CD4-positive, CD25-positive, alpha-beta regulatory T cell (primary cell): Measurements from ENCODE around the gene TMPRSS3. TPM values are rescaled to one million over a fixed set of nuclear protein-coding genes. Genes with fewer than 3 reads are reported as not detected.

Experiments
- ATAC-seq, 2 donors: fragments of 150-1000 bp; cut with Tn5 transposase; one replicate each; pipeline ENCODE4 v1.10.0; 2021; ENCODE audit warnings: low read depth in 2 of 2, moderate number of reproducible peaks in 2 of 2, moderate library complexity in 1 of 2
- DNase-seq, 3 donors: peaks; one replicate each; pipeline versions ENCODE4 v3.0.0 to v3.0.0-alpha.2; 2012 to 2022; ENCODE audit warnings: mixed read lengths in 1 of 3
- H3K27ac ChIP-seq: one replicate; pipeline ENCODE4 v1.7.0; 2013; ENCODE audit warnings: mild to moderate bottlenecking, low read length; ENCODE audit not compliant: insufficient read depth, poor library complexity, severe bottlenecking
- H3K27me3 ChIP-seq: one replicate; pipeline ENCODE4 v1.7.0; 2013; ENCODE audit warnings: low read length; ENCODE audit not compliant: control insufficient read depth, insufficient read depth
- H3K36me3 ChIP-seq: one replicate; pipeline ENCODE4 v1.7.0; 2013; ENCODE audit warnings: mild to moderate bottlenecking, low read length, moderate library complexity; ENCODE audit not compliant: control insufficient read depth, insufficient read depth
- H3K4me1 ChIP-seq: 2 replicates; pipeline ENCODE4 v1.7.0; 2013; ENCODE audit warnings: mild to moderate bottlenecking, low read length; ENCODE audit not compliant: insufficient read depth, control insufficient read depth, poor library complexity, severe bottlenecking
- H3K4me3 ChIP-seq: one replicate; pipeline ENCODE4 v1.7.0; 2013; ENCODE audit warnings: low read depth, mild to moderate bottlenecking, low read length, moderate library complexity
- H3K9me3 ChIP-seq, 2 experiments: 1 replicate in 1 of 2; 2 replicates in 1 of 2; pipeline ENCODE4 v1.7.0; 2013; ENCODE audit warnings: low read length in 2 of 2, mild to moderate bottlenecking in 1 of 2, moderate library complexity in 1 of 2; ENCODE audit not compliant: control insufficient read depth in 2 of 2
- H3K27ac Mint-ChIP-seq, 3 donors: one replicate each; pipeline ENCODE4 v1.8.0; 2020 to 2022; ENCODE audit warnings: mild to moderate bottlenecking in 3 of 3, mixed read lengths in 3 of 3, moderate library complexity in 2 of 3
- H3K27me3 Mint-ChIP-seq: one replicate; pipeline ENCODE4 v1.8.0; 2022; ENCODE audit warnings: mild to moderate bottlenecking, mixed read lengths
- H3K36me3 Mint-ChIP-seq: one replicate; pipeline ENCODE4 v1.8.0; 2020; ENCODE audit warnings: mixed read lengths
- H3K4me1 Mint-ChIP-seq, 4 donors: one replicate each; pipeline ENCODE4 v1.8.0; 2020 to 2022; ENCODE audit warnings: mixed read lengths in 4 of 4, mild to moderate bottlenecking in 1 of 4
- H3K4me3 Mint-ChIP-seq, 4 donors: one replicate each; pipeline ENCODE4 v1.8.0; 2020 to 2022; ENCODE audit warnings: mild to moderate bottlenecking in 4 of 4, mixed read lengths in 4 of 4, moderate library complexity in 3 of 4
- H3K9me3 Mint-ChIP-seq, 7 donors: one replicate each; pipeline ENCODE4 v1.8.0; 2020 to 2022; ENCODE audit warnings: mixed read lengths in 7 of 7, mild to moderate bottlenecking in 3 of 7, moderate library complexity in 2 of 7
- polyA plus RNA-seq, 4 donors: library from polyadenylated mRNA; unstranded; fragments of 300-500 nt; fragmentation: Illumina TruSeq; gene quantifications; one replicate each; pipeline ENCODE4 v1.2.3, GENCODE V29; 2021
- total RNA-seq: library from RNA; stranded (reverse); gene quantifications from one replicate; pipeline ENCODE4 v1.2.3, GENCODE V29; 2022

TMPRSS3 gene
- total and polyA plus RNA-seq, 5 donors from 2014 or later, result 1.1 to 4.0 (median 2.3) TPM

DNA sequence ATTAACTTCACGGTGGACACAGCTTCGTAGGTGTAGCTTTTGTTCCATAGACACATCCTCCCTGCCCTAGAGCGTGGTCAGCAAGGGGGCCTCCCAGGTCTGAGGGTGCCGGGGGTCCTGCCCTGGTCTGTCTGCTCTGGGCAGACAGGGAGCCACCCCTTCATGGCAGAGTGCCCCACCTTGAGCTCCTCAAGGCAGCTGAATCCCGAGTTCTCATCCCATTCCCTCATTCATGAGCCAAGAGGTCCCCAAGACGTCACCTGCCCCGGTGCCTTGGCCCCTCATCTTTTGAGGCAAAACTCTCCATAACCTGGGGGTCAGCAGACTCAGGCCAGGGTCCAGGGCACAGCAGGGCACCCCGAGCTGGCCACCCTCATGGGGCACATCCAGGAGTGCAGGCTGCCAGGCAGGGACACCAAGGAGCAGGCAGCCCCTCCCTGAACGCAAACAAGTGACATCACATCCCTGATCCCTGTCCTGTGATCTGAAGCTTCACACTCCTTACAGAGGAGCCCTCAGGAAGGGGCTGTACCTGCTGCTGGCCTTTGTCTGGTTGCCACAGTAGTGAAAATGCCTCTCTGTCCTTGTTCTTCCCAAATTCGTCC lies 31.1 kb upstream of the TMPRSS3 start:
- Mint-ChIP-seq H3K27me3 (no peaks in the 10 kb centered on the region), H3K27ac (peak overlapping the region in 2 of 3 donors; percentile 79 to 85), H3K9me3 (no peaks in the 10 kb centered on the region), H3K4me3 (peak overlapping the region in 1 of 4 donors; percentile 11), H3K4me1 (peaks cover 20 to 60% (median 46%) of the 10 kb centered on the region in 4 donors), H3K36me3 (peaks cover 64% of the 10 kb centered on the region)
- H3K27ac ChIP-seq, result no peak overlapping the region
- DNase-seq (no peak), ATAC-seq (no peak)
- peaks cover 0 to under 1% of the 10 kb centered on the region in 2 experiments for H3K9me3 ChIP-seq
- peaks cover 63% of the 10 kb centered on the region for H3K36me3 ChIP-seq
- no peaks in the 10 kb centered on the region for H3K27me3 ChIP-seq
- H3K4me1 ChIP-seq, result peaks cover 52% of the 10 kb centered on the region
- no peak overlapping the region for H3K4me3 ChIP-seq

DNA sequence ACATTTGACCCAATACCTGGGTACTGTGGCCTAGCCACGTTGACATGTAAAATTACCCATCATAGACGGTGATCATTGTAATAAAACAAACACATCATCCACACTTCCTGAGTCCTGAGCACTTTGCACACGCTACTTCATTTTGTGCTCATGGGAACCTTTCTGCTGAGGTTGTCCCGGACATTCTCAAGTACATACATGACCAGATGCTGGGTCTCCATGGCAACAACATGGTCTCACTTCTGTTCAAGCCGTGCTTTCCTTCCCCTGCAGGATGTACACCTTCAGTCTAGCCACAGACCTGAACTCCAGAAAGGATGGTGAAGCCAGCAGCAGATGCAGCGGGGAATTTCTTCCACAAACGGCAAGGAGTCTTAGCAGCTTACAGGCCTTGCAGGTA lies 30.6 kb upstream of the TMPRSS3 start:
- Histone ChIP-seq H3K36me3 (peaks cover 63% of the 10 kb centered on the region), H3K27me3 (no peaks in the 10 kb centered on the region), H3K9me3 (no peaks in the 10 kb centered on the region), H3K4me3 (no peak overlapping the region), H3K27ac (no peak overlapping the region), H3K4me1 (peaks cover 52% of the 10 kb centered on the region)
- Mint-ChIP-seq H3K27ac (peak overlapping the region in 2 of 3 donors; percentile 38 to 85), H3K4me1 (peaks cover 20 to 65% (median 51%) of the 10 kb centered on the region in 4 donors), H3K27me3 (no peaks in the 10 kb centered on the region), H3K36me3 (peaks cover 65% of the 10 kb centered on the region), H3K4me3 (peak overlapping the region in 2 of 4 donors; percentile 9 to 15), H3K9me3 (no peaks in the 10 kb centered on the region)
- no peak for DNase-seq
- no peak for ATAC-seq

DNA sequence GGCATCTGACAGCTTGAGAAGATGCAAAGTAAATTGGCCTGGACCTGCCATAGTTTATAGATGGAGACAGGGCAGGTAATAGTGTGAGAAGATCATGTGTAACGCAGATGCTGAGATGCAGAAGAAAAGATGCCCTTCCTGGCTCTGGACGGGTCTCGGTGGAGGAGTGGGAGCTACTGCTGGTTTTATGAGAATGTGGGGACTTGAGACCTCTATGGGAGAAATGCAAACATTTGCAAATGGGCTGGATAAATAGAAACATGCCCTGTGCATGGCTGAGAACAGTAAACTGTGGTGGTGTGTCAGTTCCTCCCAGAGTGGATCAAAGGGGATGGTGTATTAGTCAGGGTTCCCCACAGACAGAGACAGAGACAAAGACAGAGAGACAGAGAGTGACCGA lies 29.7 kb upstream of the TMPRSS3 start:
- Histone ChIP-seq H3K4me1 (peaks cover 60% of the 10 kb centered on the region), H3K36me3 (peaks cover 64% of the 10 kb centered on the region), H3K4me3 (peak overlapping the region; percentile 70), H3K27ac (peak overlapping the region; percentile 86), H3K9me3 (no peaks in the 10 kb centered on the region), H3K27me3 (no peaks in the 10 kb centered on the region)
- H3K27ac Mint-ChIP-seq, result peak overlapping the region; percentile 81 to 89 (median 85)
- DNase-seq (no peak), ATAC-seq (peak in 1 of 2 donors; percentile 2)
- peak overlapping the region; percentile 61 to 86 (median 74) for H3K4me3 Mint-ChIP-seq
- H3K27me3 Mint-ChIP-seq, result no peaks in the 10 kb centered on the region
- peaks cover 20 to 74% (median 59%) of the 10 kb centered on the region in 4 donors for H3K4me1 Mint-ChIP-seq
- H3K9me3 Mint-ChIP-seq, result no peaks in the 10 kb centered on the region
- H3K36me3 Mint-ChIP-seq, result peaks cover 66% of the 10 kb centered on the region

DNA sequence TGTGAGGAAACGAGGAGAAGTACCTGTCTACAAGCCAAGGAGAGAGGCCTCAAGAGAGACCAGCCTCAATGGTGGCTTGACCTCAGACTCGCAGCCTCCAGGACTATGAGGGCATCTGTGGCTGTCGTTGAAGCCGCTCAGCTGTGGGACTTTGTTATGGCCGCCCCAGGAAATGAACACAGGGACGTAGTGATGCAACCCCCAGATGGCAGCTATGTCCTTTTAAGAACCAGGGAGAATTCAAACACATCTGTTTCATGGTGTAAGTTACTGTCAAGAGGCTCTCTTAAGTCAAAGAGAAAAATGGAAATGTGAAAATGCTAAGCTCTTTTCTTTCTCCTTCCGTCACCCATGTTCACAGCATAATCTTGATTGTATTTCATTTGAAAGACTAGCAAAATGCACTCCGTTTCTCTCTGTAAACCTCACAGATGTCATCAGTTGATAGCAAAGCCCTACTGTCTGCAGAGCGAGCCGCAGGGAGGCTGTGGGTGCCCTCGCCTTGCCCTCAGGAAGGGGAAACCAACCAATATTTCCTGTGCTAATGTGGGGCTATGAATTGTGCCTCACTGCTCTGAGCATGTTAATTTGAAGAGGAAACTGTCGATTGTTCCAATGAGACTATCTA lies 29.2 kb upstream of the TMPRSS3 start:
- H3K27me3 ChIP-seq, result no peaks in the 10 kb centered on the region
- ATAC-seq (peak; percentile 96), DNase-seq (peak; percentile 65 to 92 (median 87))
- peak overlapping the region; percentile 81 to 89 (median 85) for H3K27ac Mint-ChIP-seq
- peak overlapping the region; percentile 61 to 86 (median 74) for H3K4me3 Mint-ChIP-seq
- H3K36me3 ChIP-seq, result peaks cover 64% of the 10 kb centered on the region
- peaks cover 24 to 78% (median 62%) of the 10 kb centered on the region in 4 donors for H3K4me1 Mint-ChIP-seq
- no peaks in the 10 kb centered on the region for H3K9me3 ChIP-seq
- H3K4me3 ChIP-seq, result peak overlapping the region; percentile 70
- peak overlapping the region; percentile 86 for H3K27ac ChIP-seq
- peaks cover 69% of the 10 kb centered on the region for H3K36me3 Mint-ChIP-seq
- H3K4me1 ChIP-seq, result peaks cover 66% of the 10 kb centered on the region
- H3K9me3 Mint-ChIP-seq, result no peaks in the 10 kb centered on the region
- no peaks in the 10 kb centered on the region for H3K27me3 Mint-ChIP-seq

DNA sequence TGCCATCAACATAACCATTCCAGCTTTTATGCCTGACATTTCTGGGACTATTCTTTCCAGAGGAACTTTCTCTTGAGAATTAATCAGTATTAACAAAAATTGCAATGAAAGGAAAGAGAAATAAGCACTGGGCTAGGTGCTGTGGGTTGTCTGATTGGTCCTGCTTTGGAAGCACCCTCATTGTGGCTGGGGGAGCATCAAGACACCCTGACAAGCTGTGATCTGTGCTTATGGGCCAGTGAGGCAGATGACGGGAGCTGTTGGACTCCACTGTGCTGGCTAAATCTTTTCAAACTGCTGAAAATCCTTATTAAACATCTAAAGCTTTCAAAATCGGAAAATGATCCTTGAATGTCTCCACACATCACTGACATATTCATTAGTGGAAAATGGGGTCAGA lies 27.8 kb upstream of the TMPRSS3 start:
- peaks cover 67% of the 10 kb centered on the region for H3K4me1 ChIP-seq

DNA sequence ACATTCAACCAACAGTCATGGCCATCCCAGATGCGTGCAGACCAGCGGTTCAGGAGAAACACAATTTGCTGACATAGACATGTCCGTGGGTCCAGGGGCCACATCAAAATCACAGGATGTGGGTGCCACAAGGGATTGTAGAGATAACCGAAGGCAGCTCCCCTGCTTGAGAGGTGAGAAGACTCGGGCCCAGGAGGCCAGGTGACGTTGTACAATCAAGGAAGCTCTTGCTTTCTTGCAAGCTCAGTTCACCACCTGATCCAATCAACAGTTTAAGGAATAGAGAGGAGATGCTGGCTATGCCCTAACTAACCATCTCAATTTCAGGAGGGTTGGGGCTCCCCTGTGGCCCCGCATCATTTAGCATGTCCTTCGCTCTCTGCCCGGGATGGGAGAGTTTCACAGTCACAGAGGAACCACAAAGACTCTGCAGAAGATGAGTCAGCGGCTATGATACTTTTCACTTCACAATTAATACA lies 27.4 kb upstream of the TMPRSS3 start:
- peaks cover 65% of the 10 kb centered on the region for H3K36me3 ChIP-seq
- H3K4me1 ChIP-seq, result peaks cover 67% of the 10 kb centered on the region
- no peaks in the 10 kb centered on the region for H3K27me3 ChIP-seq
- ATAC-seq (peak; percentile 22 to 36), DNase-seq (peak in 2 of 3 donors; percentile 31 to 84)
- no peaks in the 10 kb centered on the region for H3K9me3 ChIP-seq
- H3K27me3 Mint-ChIP-seq, result no peaks in the 10 kb centered on the region
- H3K27ac ChIP-seq, result peak overlapping the region; percentile 86
- H3K4me3 Mint-ChIP-seq, result peak overlapping the region; percentile 7 to 81 (median 68)
- peaks cover 24 to 91% (median 70%) of the 10 kb centered on the region in 4 donors for H3K4me1 Mint-ChIP-seq
- peak overlapping the region; percentile 52 for H3K4me3 ChIP-seq
- H3K9me3 Mint-ChIP-seq, result no peaks in the 10 kb centered on the region
- H3K27ac Mint-ChIP-seq, result peak overlapping the region; percentile 84 to 89 (median 85)
- peaks cover 72% of the 10 kb centered on the region for H3K36me3 Mint-ChIP-seq

More for the DNA sequence above, 27.8 kb upstream of the TMPRSS3 start:
- H3K27ac ChIP-seq, result peak overlapping the region; percentile 86
- no peaks in the 10 kb centered on the region for H3K9me3 Mint-ChIP-seq
- peak overlapping the region; percentile 52 for H3K4me3 ChIP-seq
- peak overlapping the region in 2 of 3 donors; percentile 85 to 89 for H3K27ac Mint-ChIP-seq
- no peaks in the 10 kb centered on the region for H3K9me3 ChIP-seq
- H3K4me3 Mint-ChIP-seq, result peak overlapping the region; percentile 7 to 81 (median 68)
- H3K27me3 Mint-ChIP-seq, result no peaks in the 10 kb centered on the region
- H3K36me3 ChIP-seq, result peaks cover 65% of the 10 kb centered on the region
- peaks cover 24 to 89% (median 70%) of the 10 kb centered on the region in 4 donors for H3K4me1 Mint-ChIP-seq
- peaks cover 72% of the 10 kb centered on the region for H3K36me3 Mint-ChIP-seq
- DNase-seq (no peak), ATAC-seq (no peak)
- H3K27me3 ChIP-seq, result no peaks in the 10 kb centered on the region

DNA sequence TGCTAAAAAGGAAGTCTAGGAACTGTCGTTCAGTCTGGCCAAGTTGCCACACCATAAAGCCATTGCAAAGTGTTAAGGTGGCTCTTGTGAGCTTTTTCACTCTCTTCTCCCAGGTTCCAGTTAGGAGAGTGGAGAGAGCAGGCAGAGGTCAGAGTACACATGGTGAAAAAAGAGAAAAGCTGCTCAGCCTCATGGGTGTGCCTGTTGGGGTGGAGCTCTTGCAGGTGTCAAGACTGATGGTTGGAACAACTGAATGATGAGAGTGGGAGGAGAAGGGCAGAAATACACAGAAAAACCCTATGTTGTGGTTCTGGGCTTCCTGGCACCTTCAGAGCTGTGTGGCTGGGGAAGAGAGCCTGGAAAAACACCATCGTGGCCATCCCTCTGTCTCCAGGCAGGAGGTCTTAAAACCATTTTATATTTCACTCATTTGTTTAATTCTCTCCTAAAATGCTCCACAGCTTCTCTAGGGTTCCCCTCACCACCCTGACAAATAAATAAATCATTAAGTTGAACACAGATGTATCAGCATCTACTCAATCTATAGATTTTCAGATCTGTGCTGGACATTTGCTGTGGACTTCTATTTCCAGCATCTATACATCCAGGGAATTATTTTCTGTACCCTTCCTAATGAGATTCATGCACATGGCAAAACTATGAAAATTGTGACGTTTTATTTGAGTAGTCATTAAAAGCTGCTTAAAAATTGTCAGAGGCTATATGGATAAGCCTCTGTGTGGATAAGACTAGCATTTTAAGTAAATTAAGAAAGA lies 25.4 kb upstream of the TMPRSS3 start:
- H3K4me1 Mint-ChIP-seq, result peaks cover 29 to 85% (median 70%) of the 10 kb centered on the region in 4 donors
- no peaks in the 10 kb centered on the region for H3K9me3 Mint-ChIP-seq
- no peaks in the 10 kb centered on the region for H3K27me3 ChIP-seq
- peak overlapping the region in 2 of 3 donors; percentile 85 to 92 for H3K27ac Mint-ChIP-seq
- no peak overlapping the region for H3K27ac ChIP-seq
- H3K9me3 ChIP-seq, result no peaks in the 10 kb centered on the region
- DNase-seq (peak in 1 of 3 donors; percentile 72), ATAC-seq (no peak)
- H3K4me3 ChIP-seq, result no peak overlapping the region
- H3K36me3 Mint-ChIP-seq, result peaks cover 68% of the 10 kb centered on the region
- H3K27me3 Mint-ChIP-seq, result no peaks in the 10 kb centered on the region
- H3K4me1 ChIP-seq, result peaks cover 71% of the 10 kb centered on the region
- H3K36me3 ChIP-seq, result peaks cover 59% of the 10 kb centered on the region
- H3K4me3 Mint-ChIP-seq, result peak overlapping the region in 2 of 4 donors; percentile 28 to 80
